Measurements from ENCODE around the gene RAB26. TPM values are rescaled to one million over a fixed set of nuclear protein-coding genes. Genes with fewer than 3 reads are reported as not detected.

RAB26 gene
- polyA plus RNA-seq, 3 donors from 2014 or later: 0.34 to 1.4 TPM; not detected in 1

GRCh38 chr16:2190659-2191445 is 42.4 kb downstream of the RAB26 start:
- Mint-ChIP-seq H3K27me3 (ENCODE audit: low read depth in 3 of 3) (peaks cover 0 to 5% (median 5%) of the 10 kb centered on the region in 3 donors), H3K27ac (no peak overlapping the region), H3K9me3 (no peaks in the 10 kb centered on the region), H3K36me3 (no peaks in the 10 kb centered on the region), H3K4me3 (no peak overlapping the region), H3K4me1 (peaks cover 0 to 2% of the 10 kb centered on the region in 2 donors)
- DNase-seq: no peak

- Mint-ChIP-seq H3K4me1 (peaks cover 0 to 2% of the 10 kb centered on the region in 2 donors), H3K4me3 (no peak overlapping the region), H3K36me3 (no peaks in the 10 kb centered on the region), H3K27me3 (ENCODE audit: low read depth in 3 of 3) (peaks cover 0 to 5% (median 5%) of the 10 kb centered on the region in 3 donors), H3K27ac (no peak overlapping the region), H3K9me3 (no peaks in the 10 kb centered on the region)
- no peak for DNase-seq
Measured at GRCh38 chr16:2191446-2191706, 43.0 kb downstream of the RAB26 start.

GRCh38 chr16:2194166-2194834 is 45.9 kb downstream of the RAB26 start:
- Mint-ChIP-seq H3K36me3 (no peaks in the 10 kb centered on the region), H3K4me1 (peaks cover 0 to 5% of the 10 kb centered on the region in 2 donors), H3K4me3 (peak overlapping the region in 1 of 5 donors; percentile 41), H3K27ac (no peak overlapping the region), H3K27me3 (ENCODE audit: low read depth in 3 of 3) (peaks cover 4 to 18% (median 10%) of the 10 kb centered on the region in 3 donors), H3K9me3 (no peaks in the 10 kb centered on the region)
- no peak for DNase-seq

GRCh38 chr16:2194852-2195321 is 46.5 kb downstream of the RAB26 start:
- DNase-seq: peak; percentile 28 to 47 (median 45)
- Mint-ChIP-seq H3K4me3 (peak overlapping the region in 3 of 5 donors; percentile 33 to 41 (median 39)), H3K36me3 (no peaks in the 10 kb centered on the region), H3K4me1 (peaks cover 0 to 5% of the 10 kb centered on the region in 2 donors), H3K9me3 (no peaks in the 10 kb centered on the region), H3K27me3 (ENCODE audit: low read depth in 3 of 3) (peaks cover 4 to 18% (median 10%) of the 10 kb centered on the region in 3 donors), H3K27ac (no peak overlapping the region)

GRCh38 chr16:2195322-2196161 is 47.1 kb downstream of the RAB26 start:
- Mint-ChIP-seq H3K4me1 (peaks cover 0 to 5% of the 10 kb centered on the region in 2 donors), H3K4me3 (peak overlapping the region in 3 of 5 donors; percentile 2 to 21 (median 21))

GRCh38 chr16:2196162-2196980 is 47.9 kb downstream of the RAB26 start, which contains the start of gene CASKIN1:
Gene CASKIN1 (minus strand): TSS chr16:2196605. CDS start chr16:2196432, 173 bp downstream.
- Mint-ChIP-seq H3K27me3 (ENCODE audit: low read depth in 3 of 3) (peaks cover 4 to 18% (median 10%) of the 10 kb centered on the region in 3 donors), H3K4me3 (peak within 1 kb of the TSS; percentile 15 to 62 (median 49)), H3K9me3 (no peaks in the 10 kb centered on the region), H3K4me1 (peaks cover 0 to 5% of the 10 kb centered on the region in 2 donors), H3K27ac (no peak within 1 kb of the TSS), H3K36me3 (peaks cover 0 to 5% (median 0%) of the 10 kb centered on the region in 3 donors)
- no peak for DNase-seq

More at GRCh38 chr16:2195322-2196161, 47.1 kb downstream of the RAB26 start:
- Mint-ChIP-seq H3K27me3 (ENCODE audit: low read depth in 3 of 3) (peaks cover 4 to 18% (median 10%) of the 10 kb centered on the region in 3 donors), H3K27ac (no peak overlapping the region), H3K36me3 (peaks cover 0 to 4% (median 0%) of the 10 kb centered on the region in 3 donors), H3K9me3 (no peaks in the 10 kb centered on the region)
- no peak for DNase-seq

GRCh38 chr16:2196981-2197511 is 48.6 kb downstream of the RAB26 start:
- Mint-ChIP-seq H3K27ac (no peak overlapping the region), H3K4me1 (peaks cover 0 to 5% of the 10 kb centered on the region in 2 donors), H3K4me3 (peak overlapping the region; percentile 15 to 62 (median 49)), H3K27me3 (ENCODE audit: low read depth in 3 of 3) (peaks cover 7 to 21% (median 10%) of the 10 kb centered on the region in 3 donors), H3K36me3 (peaks cover 0 to 7% (median 0%) of the 10 kb centered on the region in 3 donors), H3K9me3 (no peaks in the 10 kb centered on the region)
- DNase-seq: no peak

GRCh38 chr16:2197765-2198164 is 49.3 kb downstream of the RAB26 start:
- Mint-ChIP-seq H3K9me3 (no peaks in the 10 kb centered on the region), H3K36me3 (peaks cover 0 to 8% (median 0%) of the 10 kb centered on the region in 3 donors), H3K27me3 (ENCODE audit: low read depth in 3 of 3) (peaks cover 7 to 22% (median 8%) of the 10 kb centered on the region in 3 donors), H3K27ac (no peak overlapping the region), H3K4me3 (peak overlapping the region; percentile 49 to 58 (median 50)), H3K4me1 (peaks cover 0 to 5% of the 10 kb centered on the region in 2 donors)
- DNase-seq: no peak

- DNase-seq: no peak
- Mint-ChIP-seq H3K4me3 (peak overlapping the region in 3 of 5 donors; percentile 49 to 53 (median 50)), H3K27ac (no peak overlapping the region), H3K4me1 (peaks cover 0 to 5% of the 10 kb centered on the region in 2 donors), H3K9me3 (no peaks in the 10 kb centered on the region), H3K27me3 (ENCODE audit: low read depth in 3 of 3) (peaks cover 7 to 22% (median 8%) of the 10 kb centered on the region in 3 donors), H3K36me3 (peaks cover 0 to 8% (median 0%) of the 10 kb centered on the region in 3 donors)
Measured at GRCh38 chr16:2198283-2198682, 49.9 kb downstream of the RAB26 start.

GRCh38 chr16:2199095-2199494 is 50.7 kb downstream of the RAB26 start:
- Mint-ChIP-seq H3K27ac (no peak overlapping the region), H3K4me1 (peaks cover 0 to 8% of the 10 kb centered on the region in 2 donors), H3K36me3 (peaks cover 0 to 8% (median 0%) of the 10 kb centered on the region in 3 donors), H3K4me3 (no peak overlapping the region), H3K9me3 (no peaks in the 10 kb centered on the region), H3K27me3 (ENCODE audit: low read depth in 3 of 3) (peaks cover 5 to 25% (median 9%) of the 10 kb centered on the region in 3 donors)
- no peak for DNase-seq

GRCh38 chr16:2199621-2200139 is 51.3 kb downstream of the RAB26 start:
- H3K27me3 Mint-ChIP-seq (ENCODE audit: low read depth in 3 of 3): peaks cover 5 to 25% (median 12%) of the 10 kb centered on the region in 3 donors
- H3K27ac Mint-ChIP-seq: no peak overlapping the region
- H3K4me1 Mint-ChIP-seq: peaks cover 5 to 12% of the 10 kb centered on the region in 2 donors
- H3K9me3 Mint-ChIP-seq: no peaks in the 10 kb centered on the region
- no peak overlapping the region for H3K4me3 Mint-ChIP-seq
- peaks cover 0 to 8% (median 0%) of the 10 kb centered on the region in 3 donors for H3K36me3 Mint-ChIP-seq
- DNase-seq: no peak

- Mint-ChIP-seq H3K4me1 (peaks cover 7 to 13% of the 10 kb centered on the region in 2 donors), H3K9me3 (no peaks in the 10 kb centered on the region), H3K4me3 (no peak overlapping the region), H3K27me3 (ENCODE audit: low read depth in 3 of 3) (peaks cover 7 to 23% (median 12%) of the 10 kb centered on the region in 3 donors), H3K36me3 (peaks cover 0 to 8% (median 0%) of the 10 kb centered on the region in 3 donors), H3K27ac (peak overlapping the region in 1 of 6 donors; percentile 53)
- DNase-seq: no peak
Measured at GRCh38 chr16:2200313-2200712, 51.9 kb downstream of the RAB26 start.

All from immature natural killer cell (primary cell).